Stomach (tissue), 9 donors: ENCODE measurements around the gene DOCK1. TPM values are rescaled to one million over a fixed set of nuclear protein-coding genes. Genes with fewer than 3 reads are reported as not detected.

Experiments used
- DNase-seq, 2 donors: peaks; one replicate each; pipeline versions ENCODE4 v3.0.0 to v3.0.0-alpha.2; 2013 to 2019
- H3K27ac ChIP-seq, 5 donors: fragments of 200-600 bp in 4 of 5; sonication (generic) in 4 of 5; one replicate each; pipeline ENCODE4 v1.5.1; 2013 to 2019; ENCODE audit warnings: mild to moderate bottlenecking in 1 of 5, moderate library complexity in 1 of 5
- H3K27me3 ChIP-seq, 3 donors: fragments of 200-600 bp; sonication (generic); one replicate each; pipeline ENCODE4 v1.5.1; 2017 to 2019; ENCODE audit warnings: mixed run types in 1 of 3
- H3K36me3 ChIP-seq, 4 donors: fragments of 200-600 bp; sonication (generic); 1 replicate in 3 of 4; 2 replicates in 1 of 4; pipeline ENCODE4 v1.5.1; 2016 to 2019
- H3K4me1 ChIP-seq, 4 donors: fragments of 200-600 bp; sonication (generic); one replicate each; pipeline ENCODE4 v1.5.1; 2016 to 2019
- H3K4me3 ChIP-seq, 4 donors: fragments of 200-600 bp; sonication (generic) in 3 of 4; one replicate each; pipeline ENCODE4 v1.5.1; 2016 to 2019; ENCODE audit warnings: mild to moderate bottlenecking in 1 of 4
- H3K9me3 ChIP-seq, 4 donors: fragments of 200-600 bp; sonication (generic); one replicate each; pipeline ENCODE4 v1.5.1; 2016 to 2019
- CTCF ChIP-seq, 7 experiments: fragments of 450-650 bp in 4 of 7; fragments of 200-600 bp in 3 of 7; sonication (generic) in 3 of 7; IDR thresholded peaks; one replicate each; pipeline ENCODE4 v1.5.1; 2016 to 2019; ENCODE audit warnings: antibody characterized with exemption in 7 of 7, control low read depth in 2 of 7, mild to moderate bottlenecking in 1 of 7
- EP300 ChIP-seq: sonication (generic); formaldehyde crosslinking; IDR thresholded peaks from one replicate; pipeline ENCODE4 v1.6.1; 2017; ENCODE audit warnings: antibody characterized with exemption
- POLR2A ChIP-seq, 4 donors: fragments of 450-650 bp; IDR thresholded peaks; one replicate each; pipeline ENCODE4 v1.6.1; 2016; ENCODE audit warnings: antibody characterized with exemption in 4 of 4, control low read depth in 2 of 4, mild to moderate bottlenecking in 1 of 4, moderate library complexity in 1 of 4
- POLR2AphosphoS5 ChIP-seq, 3 donors: sonication (generic); formaldehyde crosslinking; IDR thresholded peaks; one replicate each; pipeline ENCODE4 v1.6.1; 2016; ENCODE audit warnings: antibody characterized with exemption in 3 of 3
- WGBS, 5 donors: extraction: QIAGEN DNeasy Blood & Tissue Kit in 3 of 5; methylation state at CpG; one replicate each; pipeline versions ENCODE4 v1.1.5 to v1.1.7; 2013 to 2018; 5-methylcytosine and 5-hydroxymethylcytosine counted together
- intact Hi-C: fragments of 100-400 bp; cut with DNase I; formaldehyde crosslinking; loops from one replicate; pipeline ENCODE4 v1.15.1; 2023; ENCODE audit warnings: low total_unique reads
- polyA plus RNA-seq, 3 donors: library from polyadenylated mRNA; stranded (reverse); fragments of 200-250 nt; gene quantifications; one replicate each; pipeline ENCODE4 v1.2.3, GENCODE V29; 2013
- total RNA-seq, 5 donors: library from RNA; depleted of rRNA; stranded (reverse); fragments of >200 nt; gene quantifications; one replicate each; pipeline versions ENCODE4 v1.1.0 to v1.2.3, GENCODE V29; 2014 to 2016
- donor health status: healthy with polysubstance abuse.
- donor health status: Bipolar disorder and iron deficiency.
- donor health status: healthy.

DOCK1 gene
- total and polyA plus RNA-seq, 8 donors: 8.4 to 114 (median 35.0) TPM

DNA sequence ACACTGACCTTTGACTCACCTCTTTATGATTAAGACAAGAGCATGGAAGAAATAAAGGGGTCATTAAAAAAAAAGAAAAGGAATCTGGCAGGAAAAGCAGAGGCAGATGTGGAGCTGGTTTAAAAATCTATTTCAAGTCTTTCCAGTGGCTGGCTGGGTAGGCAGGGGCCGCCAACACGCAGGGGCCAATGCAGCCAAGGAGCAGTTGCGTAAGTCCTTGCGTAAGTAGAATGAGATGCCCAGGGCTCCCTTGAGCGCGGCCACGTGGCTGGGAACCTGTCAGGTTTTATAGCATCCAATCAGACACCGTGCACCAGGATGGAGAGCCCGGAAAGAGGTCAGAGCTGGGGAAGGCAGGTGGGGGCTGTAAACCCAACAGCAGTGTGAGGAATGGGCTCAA is 414.9 kb downstream of the DOCK1 start:
- H3K4me1 ChIP-seq: no peaks in the 10 kb centered on the region
- WGBS, 5 donors: 90 to 96% (median 93%) methylated on average over 9 of the region's 9 CpGs
- peaks cover 0 to 5% (median 0%) of the 10 kb centered on the region in 4 donors for H3K36me3 ChIP-seq

DNA sequence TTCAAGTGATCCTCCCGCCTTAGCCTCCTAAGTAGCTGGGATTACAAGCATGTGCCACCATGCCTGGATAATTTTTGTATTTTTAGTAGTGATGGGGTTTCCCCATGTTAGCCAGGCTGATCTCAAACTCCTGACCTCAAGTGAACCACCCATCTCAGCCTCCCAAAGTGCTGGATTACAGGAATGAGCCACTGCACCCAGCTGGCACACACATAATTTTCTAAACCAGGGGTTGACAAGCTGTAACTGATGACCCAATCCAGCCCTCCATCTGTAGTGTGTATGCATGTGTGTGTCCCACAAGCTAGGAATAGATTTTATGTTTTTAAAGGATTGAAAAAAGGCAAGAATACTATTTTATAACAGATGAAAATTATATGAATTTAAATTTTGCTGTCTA is 417.1 kb downstream of the DOCK1 start:
- Histone ChIP-seq H3K27ac (no peak overlapping the region), H3K27me3 (no peaks in the 10 kb centered on the region), H3K9me3 (no peaks in the 10 kb centered on the region), H3K4me1 (no peaks in the 10 kb centered on the region), H3K36me3 (peaks cover 0 to 5% (median 0%) of the 10 kb centered on the region in 4 donors), H3K4me3 (no peak overlapping the region)
- no peak for TF ChIP-seq EP300
- no peak for TF ChIP-seq CTCF (IDR thresholded peaks at IDR 0.05)
- DNase-seq: no peak
- intact Hi-C loops: no loop called here
- 88 to 96% (median 94%) methylated on average over 1 of the region's 1 CpG for WGBS, 5 donors

More for the DNA sequence above, 414.9 kb downstream of the DOCK1 start:
- Histone ChIP-seq H3K27ac (no peak overlapping the region), H3K9me3 (no peaks in the 10 kb centered on the region), H3K4me3 (no peak overlapping the region), H3K27me3 (no peaks in the 10 kb centered on the region)
- intact Hi-C loops: no loop called here
- DNase-seq: no peak
- TF ChIP-seq POLR2A (IDR thresholded peaks at IDR 0.05) (no peak), POLR2AphosphoS5 (IDR thresholded peaks at IDR 0.05) (no peak), CTCF (IDR thresholded peaks at IDR 0.05) (no peak), EP300 (no peak)

- 76 to 86% (median 83%) methylated on average over 5 of the region's 5 CpGs for WGBS, 5 donors
- H3K9me3 ChIP-seq: no peaks in the 10 kb centered on the region
- no peak overlapping the region for H3K4me3 ChIP-seq
- TF ChIP-seq EP300: no peak
- no peak for TF ChIP-seq POLR2AphosphoS5 (IDR thresholded peaks at IDR 0.05)
- no peak for TF ChIP-seq CTCF (IDR thresholded peaks at IDR 0.05)
- TF ChIP-seq POLR2A (IDR thresholded peaks at IDR 0.05): no peak
- H3K27me3 ChIP-seq: no peaks in the 10 kb centered on the region
- intact Hi-C loops: no loop called here
- no peak overlapping the region for H3K27ac ChIP-seq
- H3K36me3 ChIP-seq: peaks cover 0 to 5% (median 0%) of the 10 kb centered on the region in 4 donors
- DNase-seq: no peak
- no peaks in the 10 kb centered on the region for H3K4me1 ChIP-seq
Observed at GRCh38 chr10:127325506-127325905, 420.3 kb downstream of the DOCK1 start.

- H3K27ac ChIP-seq: no peak overlapping the region
- H3K4me1 ChIP-seq: no peaks in the 10 kb centered on the region
- H3K36me3 ChIP-seq: peaks cover 0 to 10% (median 2%) of the 10 kb centered on the region in 4 donors
- no peak overlapping the region for H3K4me3 ChIP-seq
- TF ChIP-seq POLR2AphosphoS5 (IDR thresholded peaks at IDR 0.05): no peak
- no peak for TF ChIP-seq POLR2A (IDR thresholded peaks at IDR 0.05)
- TF ChIP-seq CTCF (IDR thresholded peaks at IDR 0.05): no peak
- no peak for TF ChIP-seq EP300
- 86 to 99% (median 98%) methylated on average over 3 of the region's 3 CpGs for WGBS, 5 donors
- H3K27me3 ChIP-seq: no peaks in the 10 kb centered on the region
- intact Hi-C loops: no loop called here
- no peaks in the 10 kb centered on the region for H3K9me3 ChIP-seq
- DNase-seq: no peak
Observed at GRCh38 chr10:127326883-127327282, 421.7 kb downstream of the DOCK1 start.
